NCI-H146 treated with DMSO at 0.1 percent for 48 hours (cell line): Measurements from ENCODE around the gene MEIS3.
A peak's percentile ranks its signal among the peaks of the same experiment; 100 is the strongest.

ENCODE experiments used
- DNase-seq: peaks from one replicate; lab custom pipeline; 2025; ENCODE audit not compliant: unreplicated experiment; lab: John Stamatoyannopoulos, UW

The MEIS3 gene

GRCh38 chr19:47435883-47436417, 16.6 kb upstream of the MEIS3 start:
- DNase-seq: no peak

- no peak for DNase-seq
These were observed 15.9 kb upstream of the MEIS3 start for GRCh38 chr19:47435196-47435595.

GRCh38 chr19:47434088-47434487, 14.8 kb upstream of the MEIS3 start:
- DNase-seq: no peak

- DNase-seq: no peak
These were observed 13.8 kb upstream of the MEIS3 start for GRCh38 chr19:47433121-47433520.

GRCh38 chr19:47432499-47432898, 13.2 kb upstream of the MEIS3 start:
- DNase-seq: no peak

- DNase-seq: no peak
These were observed 12.8 kb upstream of the MEIS3 start for GRCh38 chr19:47432091-47432490.

- peak; percentile 46 for DNase-seq
These were observed 10.9 kb upstream of the MEIS3 start for GRCh38 chr19:47430041-47430802.

- DNase-seq: no peak
These were observed 9.9 kb upstream of the MEIS3 start for GRCh38 chr19:47429140-47429793.

- peak; percentile 97 for DNase-seq
These were observed 9.0 kb upstream of the MEIS3 start for GRCh38 chr19:47428177-47428894.

GRCh38 chr19:47427241-47428176, 8.2 kb upstream of the MEIS3 start:
- peak; percentile 83 for DNase-seq

- no peak for DNase-seq
These were observed 4.0 kb upstream of the MEIS3 start for GRCh38 chr19:47423203-47423882.

GRCh38 chr19:47422417-47423163, 3.3 kb upstream of the MEIS3 start:
- no peak for DNase-seq

- peak; percentile 19 for DNase-seq
These were observed 2.6 kb upstream of the MEIS3 start for GRCh38 chr19:47421844-47422395.

- DNase-seq: no peak
These were observed 2.0 kb upstream of the MEIS3 start for GRCh38 chr19:47421244-47421786.

- no peak for DNase-seq
These were observed 462 bp upstream of the MEIS3 start for GRCh38 chr19:47419789-47420188.

GRCh38 chr19:47418692-47419029, 666 bp downstream of the MEIS3 start:
- DNase-seq: no peak

GRCh38 chr19:47417746-47418691, 1.3 kb downstream of the MEIS3 start:
- no peak for DNase-seq
